NCI-H2081 treated with DMSO at 0.1 percent for 48 hours (cell line): Measurements from ENCODE around the gene ARSJ.

ENCODE experiments used
- DNase-seq: peaks from one replicate; lab custom pipeline; 2025; lab: John Stamatoyannopoulos, UW

Gene ARSJ

DNA sequence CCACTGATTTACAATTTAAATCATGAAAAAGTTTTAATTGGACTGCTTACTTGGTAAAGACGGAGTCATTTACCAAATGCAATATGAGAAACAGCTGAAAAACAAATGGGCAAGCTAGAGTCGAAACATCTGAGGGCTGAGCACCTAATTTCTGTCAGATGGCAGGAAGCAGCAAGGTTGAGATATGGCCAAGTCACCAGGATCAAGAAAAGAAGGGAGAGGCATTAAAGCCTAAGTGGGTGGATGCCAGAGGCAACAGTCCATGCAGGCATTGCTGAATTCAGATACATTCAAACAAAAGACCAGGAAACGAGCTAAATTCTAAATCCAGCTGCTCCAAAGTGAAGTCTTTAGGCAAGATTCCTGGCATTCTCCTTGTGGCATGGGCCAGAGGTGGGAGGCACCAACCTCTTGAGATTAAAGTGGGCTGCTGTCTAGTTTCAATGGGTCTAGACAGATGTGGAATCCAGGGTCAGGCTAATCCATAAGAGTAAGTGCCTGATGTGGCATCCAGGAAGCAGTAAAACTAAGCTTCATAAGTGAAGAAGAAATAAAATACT lies 8.0 kb upstream of the ARSJ start:
- no peak for DNase-seq

- no peak for DNase-seq
These were observed 2.7 kb upstream of the ARSJ start for GRCh38 chr4:113982181-113982580.

DNA sequence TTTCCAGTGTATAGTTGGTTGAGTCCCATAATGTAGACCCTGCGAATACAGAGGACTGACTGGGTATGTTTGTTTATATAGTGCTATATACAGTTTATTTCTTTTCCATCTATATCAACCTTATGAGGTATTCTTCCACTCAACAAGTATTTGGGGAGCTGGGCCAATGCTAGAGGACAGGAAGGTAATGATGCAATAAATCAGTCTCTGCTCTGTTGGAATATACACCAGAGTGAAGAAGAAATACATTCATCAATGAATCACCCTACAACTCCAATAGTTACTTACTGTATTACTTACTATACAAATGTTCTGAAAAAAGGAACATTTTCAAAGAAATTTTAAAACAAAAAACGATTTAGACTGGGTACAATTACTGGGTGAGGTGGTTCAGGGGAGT lies 2.1 kb upstream of the ARSJ start:
- no peak for DNase-seq

DNA sequence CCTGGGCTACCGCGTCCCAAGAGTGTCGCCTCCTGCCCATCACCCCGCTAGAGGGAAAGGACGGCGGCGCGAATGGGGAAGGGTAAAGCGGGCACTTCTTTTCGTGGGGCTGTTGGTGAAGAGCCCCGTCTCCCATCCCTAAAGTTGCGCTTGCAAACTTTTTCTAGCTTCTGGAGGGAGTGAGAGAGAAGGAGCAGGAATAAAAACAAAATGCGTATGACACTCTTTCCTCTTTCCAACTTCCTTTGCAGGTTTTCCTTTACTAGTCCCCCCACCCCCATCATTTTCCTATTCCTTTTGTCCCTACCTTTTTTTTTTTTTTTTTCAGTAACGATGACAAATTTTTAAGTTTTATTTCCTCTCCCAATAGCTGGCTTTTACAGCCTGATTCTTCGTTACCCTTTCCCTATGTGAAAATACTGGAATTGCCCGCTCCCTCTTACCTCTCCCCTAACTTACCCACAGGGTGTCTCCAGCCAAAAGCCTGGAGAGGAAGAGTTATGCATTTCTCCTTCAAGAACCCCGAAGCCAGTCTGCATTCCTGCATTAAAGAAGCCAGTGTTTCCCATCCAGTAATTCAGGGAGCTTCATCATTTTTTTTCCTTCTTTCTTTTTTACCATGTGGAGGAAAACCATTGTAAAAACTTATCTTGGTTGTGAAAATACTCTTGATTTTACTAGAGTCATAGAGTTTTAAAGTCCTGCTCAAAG lies 613 bp upstream of the ARSJ start:
- DNase-seq: no peak

GRCh38 chr4:113978561-113979147 lies 793 bp downstream of the ARSJ start:
- DNase-seq: no peak

DNA sequence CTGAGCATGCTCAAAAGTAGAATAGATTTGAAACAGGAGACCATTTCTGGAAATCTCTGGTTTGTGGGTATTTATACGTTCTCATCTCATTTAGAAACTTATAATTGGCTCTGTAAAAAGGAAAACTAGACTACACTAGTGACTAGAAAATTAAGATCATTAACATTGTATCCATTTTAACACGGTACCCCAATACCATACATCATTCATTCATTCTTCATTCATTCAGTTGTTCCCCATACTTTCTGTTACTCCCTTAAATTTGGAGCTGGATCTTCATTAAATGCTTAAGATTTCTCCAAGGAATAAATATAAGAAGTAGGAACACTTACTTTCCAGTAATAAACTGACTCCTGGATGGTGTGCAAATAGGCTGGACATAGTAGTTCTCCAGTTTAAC lies 1.3 kb downstream of the ARSJ start:
- no peak for DNase-seq

DNA sequence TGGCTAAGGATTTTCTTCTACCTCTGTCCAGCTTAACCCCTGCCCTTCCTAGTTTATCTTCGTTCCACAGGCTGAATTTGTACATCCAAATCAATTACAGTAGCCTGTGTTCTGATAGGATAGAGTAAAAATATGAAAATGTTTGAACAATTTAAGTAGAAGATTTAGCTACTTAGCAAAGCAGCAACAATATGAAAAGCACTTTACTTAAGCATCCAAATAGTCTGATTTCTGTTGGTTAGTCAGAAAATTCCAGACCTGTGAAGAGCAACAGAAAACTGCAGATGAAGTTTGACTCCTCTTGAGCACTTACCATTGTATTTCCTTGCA lies 2.0 kb downstream of the ARSJ start:
- no peak for DNase-seq

- no peak for DNase-seq
These were observed 2.5 kb downstream of the ARSJ start for GRCh38 chr4:113976741-113977525.

GRCh38 chr4:113975578-113975977 lies 3.9 kb downstream of the ARSJ start:
- DNase-seq: no peak

DNA sequence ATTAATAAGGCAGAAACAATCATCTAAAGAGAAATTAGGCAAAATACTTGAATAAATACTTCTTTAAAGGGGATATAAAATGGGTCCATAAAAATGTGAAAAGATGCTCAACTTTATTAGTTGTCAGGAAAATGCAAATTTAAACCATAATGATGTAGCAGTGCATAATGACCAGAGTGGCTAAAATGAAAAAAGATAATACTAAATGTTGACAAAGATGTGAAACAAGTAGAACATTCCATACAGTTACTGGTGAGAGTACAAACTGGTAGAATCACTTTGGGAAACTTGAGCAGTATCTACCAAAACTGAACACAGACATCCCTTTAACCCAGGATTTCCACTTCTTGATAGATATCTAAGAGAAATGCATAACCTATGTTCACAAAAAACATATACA lies 5.0 kb downstream of the ARSJ start:
- DNase-seq: no peak

DNA sequence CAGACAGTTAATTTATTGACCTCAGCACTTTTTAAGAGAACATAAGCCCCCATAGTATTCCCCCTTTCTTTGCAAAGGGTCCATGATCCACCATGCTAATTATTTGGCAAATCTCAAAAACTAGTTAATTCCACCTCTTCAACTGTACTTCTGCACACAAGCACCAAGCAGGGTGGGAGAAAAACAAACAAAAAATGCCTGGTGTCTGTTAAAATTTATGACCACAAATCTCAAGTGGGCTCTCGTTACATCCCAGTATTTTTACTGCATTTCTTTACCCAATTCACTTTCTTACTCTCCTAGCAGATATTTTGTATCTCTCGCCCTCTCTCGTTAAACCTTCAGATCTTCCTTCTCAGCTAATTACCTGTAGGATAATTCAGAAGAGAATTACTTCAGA lies 6.1 kb downstream of the ARSJ start:
- DNase-seq: no peak

DNA sequence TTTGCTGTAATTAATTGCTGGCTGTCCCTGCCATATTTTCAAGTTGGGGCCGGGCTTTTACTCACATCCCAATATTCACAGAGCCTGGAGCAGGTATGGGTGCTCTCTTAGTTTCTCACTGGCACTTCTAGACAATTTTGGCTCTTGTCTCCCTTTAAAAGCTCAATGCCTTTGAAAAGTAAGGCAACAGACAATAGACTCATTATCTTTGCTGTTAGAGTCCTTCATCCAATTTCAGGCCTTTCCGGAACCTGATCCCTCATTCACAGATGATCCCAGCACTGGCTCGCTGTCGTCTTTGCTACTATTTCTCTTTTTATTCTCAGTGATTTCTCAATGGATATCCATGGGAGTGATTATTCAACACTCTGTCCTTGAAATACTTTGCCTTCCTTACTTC lies 6.7 kb downstream of the ARSJ start:
- no peak for DNase-seq

GRCh38 chr4:113971706-113972360 lies 7.6 kb downstream of the ARSJ start:
- DNase-seq: no peak

GRCh38 chr4:113969709-113970334 lies 9.6 kb downstream of the ARSJ start:
- no peak for DNase-seq

GRCh38 chr4:113968473-113968872 lies 11.0 kb downstream of the ARSJ start:
- DNase-seq: no peak

DNA sequence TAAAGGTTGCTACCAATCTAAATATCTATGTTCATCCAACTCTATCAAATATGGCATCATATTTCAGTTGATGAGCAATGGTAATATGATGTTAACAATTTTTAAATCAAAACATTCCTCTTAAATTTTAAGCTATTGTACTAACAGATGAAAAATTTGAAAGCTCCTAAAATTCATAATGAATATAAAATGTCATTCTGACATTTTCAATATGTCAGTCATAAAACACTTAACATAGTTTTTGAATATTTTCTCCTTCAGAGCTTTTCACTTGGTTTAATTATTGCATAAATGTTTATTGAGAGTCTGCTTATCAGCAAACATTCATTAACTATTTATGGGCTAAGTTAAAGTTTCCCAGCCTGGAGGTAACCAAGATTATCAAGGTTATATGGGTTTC lies 11.8 kb downstream of the ARSJ start:
- no peak for DNase-seq

GRCh38 chr4:113962719-113963265 lies 16.7 kb downstream of the ARSJ start:
- no peak for DNase-seq

- no peak for DNase-seq
These were observed 17.5 kb downstream of the ARSJ start for GRCh38 chr4:113962016-113962347.

DNA sequence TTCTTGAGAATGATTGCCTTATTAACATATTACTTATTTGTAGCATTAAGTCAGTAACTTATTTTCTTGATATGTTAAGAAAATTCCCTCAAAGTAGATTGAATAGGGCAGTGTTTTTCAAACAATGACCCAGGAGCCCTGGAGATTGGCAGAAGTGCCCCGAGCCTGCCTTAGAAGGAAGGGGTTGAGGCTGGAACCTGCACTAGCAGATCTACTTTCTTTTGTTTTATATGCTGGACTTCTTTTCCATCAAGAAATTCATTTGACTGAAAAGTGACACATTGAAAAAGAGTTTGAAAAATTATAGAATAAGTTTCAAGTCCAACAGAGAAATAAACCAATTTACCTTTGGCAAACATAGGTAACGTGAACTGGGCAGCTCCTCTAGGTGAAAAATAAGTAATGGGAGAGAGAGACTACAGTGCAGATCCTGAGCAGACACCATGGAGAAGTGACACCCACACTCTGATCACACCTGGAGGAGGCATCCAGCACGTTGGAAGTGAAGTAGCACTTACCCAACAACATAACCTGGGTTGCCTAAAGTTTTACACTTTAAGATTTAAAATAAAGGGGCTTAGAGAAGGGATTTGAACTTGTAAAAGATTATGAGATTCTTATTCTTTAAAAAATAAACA lies 18.6 kb downstream of the ARSJ start:
- DNase-seq: no peak

- DNase-seq: no peak
These were observed 19.9 kb downstream of the ARSJ start for GRCh38 chr4:113959539-113959937.

DNA sequence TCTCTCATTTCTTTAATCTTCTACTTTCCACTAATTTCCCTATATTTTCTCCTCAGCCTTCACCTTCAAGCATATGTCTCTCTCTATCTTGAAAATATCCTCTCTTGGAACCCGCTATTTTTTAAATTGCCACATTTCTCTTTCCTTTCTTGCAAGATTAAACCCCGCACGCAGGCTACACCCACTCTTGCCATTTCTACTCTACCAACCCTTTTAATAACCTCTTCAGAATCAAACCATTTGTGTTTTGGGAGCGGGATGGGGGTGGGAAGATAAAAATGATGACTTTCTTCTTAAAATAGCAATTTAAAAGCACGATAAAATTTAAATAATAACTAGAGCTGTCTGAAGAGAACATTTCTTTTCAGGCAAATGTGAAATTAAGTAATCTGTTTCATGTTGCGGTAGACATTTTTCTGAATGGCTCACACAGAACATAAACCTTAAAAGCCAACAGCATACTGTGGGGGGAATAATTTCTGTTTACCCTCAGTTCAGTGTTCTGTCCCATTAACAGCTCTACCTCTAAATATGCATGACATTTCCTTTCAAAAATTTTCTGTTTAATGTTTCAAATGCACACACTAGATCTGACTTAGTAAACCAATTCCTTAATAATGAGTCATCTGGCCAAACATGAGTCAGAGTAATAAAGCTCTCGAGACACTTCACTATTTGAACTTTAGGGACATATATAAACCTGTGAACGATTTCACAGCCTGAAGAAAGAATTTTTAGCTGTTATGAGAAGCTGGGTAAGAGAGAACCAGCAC lies 20.5 kb downstream of the ARSJ start:
- peak; percentile 18 for DNase-seq
